Prostate gland (tissue), 2 donors: ENCODE results near the gene PTP4A1. TPM values are rescaled to one million over a fixed set of nuclear protein-coding genes. Genes with fewer than 3 reads are reported as not detected.

Source experiments
- DNase-seq: peaks from one replicate; pipeline ENCODE4 v3.0.0-alpha.2; 2019; ENCODE audit warnings: low spot score
- H3K27ac ChIP-seq, 2 donors: fragments of 200-600 bp; sonication (generic); 2 replicates each; pipeline ENCODE4 v1.5.1; 2017 to 2019
- H3K27me3 ChIP-seq: fragments of 200-600 bp; sonication (generic); replicated peaks from 2 replicates; pipeline ENCODE4 v1.5.1; 2019; ENCODE audit not compliant: insufficient read depth
- H3K36me3 ChIP-seq, 2 donors: fragments of 200-600 bp; sonication (generic); 1 replicate in 1 of 2; 2 replicates in 1 of 2; pipeline versions ENCODE4 v1.5.1 to v1.8.1; 2017 to 2019
- H3K4me1 ChIP-seq: fragments of 200-600 bp; sonication (generic); replicated peaks from 2 replicates; pipeline ENCODE4 v1.5.1; 2019
- H3K4me3 ChIP-seq, 2 donors: fragments of 200-600 bp; sonication (generic); 2 replicates each; pipeline ENCODE4 v1.5.1; 2017 to 2019
- H3K9me3 ChIP-seq: fragments of 200-600 bp; sonication (generic); 2 replicates; pipeline ENCODE4 v1.5.1; 2017
- CTCF ChIP-seq, 4 experiments: fragments of 200-600 bp in 2 of 4; fragments of 450-650 bp in 2 of 4; sonication (generic) in 2 of 4; IDR thresholded peaks; 1 replicate in 3 of 4; 2 replicates in 1 of 4; pipeline ENCODE4 v1.5.1; 2016 to 2019; ENCODE audit warnings: antibody characterized with exemption in 4 of 4, mild to moderate bottlenecking in 2 of 4, moderate library complexity in 2 of 4
- POLR2A ChIP-seq: fragments of 450-650 bp; IDR thresholded peaks from one replicate; pipeline ENCODE4 v1.6.1; 2016; ENCODE audit warnings: antibody characterized with exemption, mild to moderate bottlenecking
- POLR2AphosphoS5 ChIP-seq: sonication (generic); formaldehyde crosslinking; IDR thresholded peaks from one replicate; pipeline ENCODE4 v1.6.1; 2017; ENCODE audit warnings: antibody characterized with exemption
- WGBS: methylation state at CpG from one replicate; pipeline ENCODE4 v1.1.5; 2018; 5-methylcytosine and 5-hydroxymethylcytosine counted together
- intact Hi-C: fragments of 100-400 bp; cut with DNase I; formaldehyde crosslinking; loops from one replicate; pipeline ENCODE4 v1.14.2; 2022
- total RNA-seq, 2 donors: library from RNA; depleted of rRNA; stranded (reverse); fragments of >200 nt; gene quantifications; one replicate each; pipeline ENCODE4 v1.1.0, GENCODE V29; 2016

Gene PTP4A1
- total RNA-seq, 2 donors from 2014 or later: 25.5 to 29.3 TPM

GRCh38 chr6:63553900-63554299, 18.4 kb upstream of the PTP4A1 start:
- no peak overlapping the region for H3K27ac ChIP-seq
- H3K27me3 ChIP-seq: no peaks in the 10 kb centered on the region
- DNase-seq: no peak
- intact Hi-C loops: no loop called here
- 91% methylated on average over 1 of the region's 1 CpG for WGBS
- no peak for TF ChIP-seq CTCF (IDR thresholded peaks at IDR 0.05)
- no peak for TF ChIP-seq POLR2A
- TF ChIP-seq POLR2AphosphoS5: no peak
- H3K36me3 ChIP-seq: no peaks in the 10 kb centered on the region
- H3K4me1 ChIP-seq: no peaks in the 10 kb centered on the region
- no peaks in the 10 kb centered on the region for H3K9me3 ChIP-seq
- no peak overlapping the region for H3K4me3 ChIP-seq

GRCh38 chr6:63554782-63555181, 17.5 kb upstream of the PTP4A1 start:
- no peak for DNase-seq
- Histone ChIP-seq H3K9me3 (no peaks in the 10 kb centered on the region), H3K27me3 (no peaks in the 10 kb centered on the region), H3K4me3 (no peak overlapping the region), H3K36me3 (no peaks in the 10 kb centered on the region), H3K4me1 (no peaks in the 10 kb centered on the region), H3K27ac (no peak overlapping the region)
- intact Hi-C loops: no loop called here
- WGBS: 92% methylated on average over 1 of the region's 1 CpG
- TF ChIP-seq POLR2A: no peak
- no peak for TF ChIP-seq POLR2AphosphoS5
- TF ChIP-seq CTCF (IDR thresholded peaks at IDR 0.05): no peak

GRCh38 chr6:63556369-63556768, 15.9 kb upstream of the PTP4A1 start:
- 71% methylated on average over 4 of the region's 4 CpGs for WGBS
- no peaks in the 10 kb centered on the region for H3K9me3 ChIP-seq
- H3K27ac ChIP-seq: no peak overlapping the region
- DNase-seq: no peak
- intact Hi-C loops: no loop called here
- H3K27me3 ChIP-seq: no peaks in the 10 kb centered on the region
- no peaks in the 10 kb centered on the region for H3K4me1 ChIP-seq
- TF ChIP-seq POLR2AphosphoS5: no peak
- no peak for TF ChIP-seq POLR2A
- no peak for TF ChIP-seq CTCF (IDR thresholded peaks at IDR 0.05)
- H3K4me3 ChIP-seq: no peak overlapping the region
- H3K36me3 ChIP-seq: no peaks in the 10 kb centered on the region

GRCh38 chr6:63558278-63558677, 14.0 kb upstream of the PTP4A1 start:
- no peak for DNase-seq
- Histone ChIP-seq H3K4me1 (no peaks in the 10 kb centered on the region), H3K27ac (no peak overlapping the region), H3K4me3 (no peak overlapping the region), H3K9me3 (no peaks in the 10 kb centered on the region), H3K27me3 (no peaks in the 10 kb centered on the region), H3K36me3 (no peaks in the 10 kb centered on the region)
- intact Hi-C loops: no loop called here
- TF ChIP-seq POLR2A (no peak), CTCF (IDR thresholded peaks at IDR 0.05) (no peak), POLR2AphosphoS5 (no peak)

- Histone ChIP-seq H3K4me1 (no peaks in the 10 kb centered on the region), H3K36me3 (no peaks in the 10 kb centered on the region), H3K9me3 (no peaks in the 10 kb centered on the region), H3K27ac (no peak overlapping the region), H3K4me3 (no peak overlapping the region), H3K27me3 (no peaks in the 10 kb centered on the region)
- WGBS: 21% methylated on average over 1 of the region's 1 CpG
- DNase-seq: no peak
- intact Hi-C loops: loop anchor here (10.0 kb wide), 1 partner anchor 46 kb away; no protein-coding TSS in a partner anchor
- TF ChIP-seq POLR2AphosphoS5 (no peak), POLR2A (no peak), CTCF (IDR thresholded peaks at IDR 0.05) (no peak)
These were observed 11.4 kb upstream of the PTP4A1 start for GRCh38 chr6:63560801-63561287.
